K562 (cell line): Measurements from ENCODE around the gene TSPAN18. TPM values are rescaled to one million over a fixed set of nuclear protein-coding genes. Genes with fewer than 3 reads are reported as not detected.
A peak's percentile ranks its signal among the peaks of the same experiment; 100 is the strongest.

ENCODE experiments used
- KAT7 ChIP-seq: sonication (generic); formaldehyde crosslinking; IDR thresholded peaks from 2 replicates; pipeline ENCODE4 v1.8.0; 2022; ENCODE audit warnings: missing genetic modification reagents, mild to moderate bottlenecking, borderline replicate concordance
- KLF1 ChIP-seq: fragments of 450-650 bp; IDR thresholded peaks from 2 replicates; pipeline ENCODE4 v1.6.1; 2016; ENCODE audit warnings: missing genetic modification characterization, missing compliant biosample characterization
- REST ChIP-seq, 2 experiments: fragments of 450-650 bp; formaldehyde crosslinking in 1 of 2; IDR thresholded peaks; 2 replicates each; pipeline versions ENCODE4 v1.4.0 to v1.6.1; 2014 to 2020; ENCODE audit warnings: mild to moderate bottlenecking in 2 of 2, borderline replicate concordance in 1 of 2, low read depth in 1 of 2
- ZNF589 ChIP-seq: fragments of 200-800 bp; sonication (Bioruptor generic); IDR thresholded peaks from 2 replicates; pipeline ENCODE4 v1.6.1; 2016; ENCODE audit warnings: low read depth, missing genetic modification characterization, missing compliant biosample characterization
- polyA plus RNA-seq, 8 experiments: library from polyadenylated mRNA; depleted of rRNA in 4 of 8; stranded (reverse) in 5 of 8; unstranded in 3 of 8; fragments of >200 nt; fragmentation: Nextera tagmentation in 2 of 8; fragmentation: Illumina TruSeq in 1 of 8; extraction: Ambion mirVana in 2 of 8; extraction: Trizol in 1 of 8; gene quantifications; 2 replicates each; pipeline versions ENCODE4 v1.2.1 to v1.2.3, GENCODE V29; 2011 to 2014; ENCODE audit warnings: inconsistent platforms in 1 of 8, missing spikeins in 1 of 8
- total RNA-seq, 7 experiments: library from RNA; depleted of rRNA in 6 of 7; stranded (reverse); fragments of >200 nt in 6 of 7; fragmentation: Illumina TruSeq in 2 of 7; extraction: Trizol in 2 of 7; gene quantifications; 2 replicates each; pipeline versions ENCODE4 v1.2.1 to v1.2.3, GENCODE V29; 2011 to 2021; ENCODE audit warnings: low replicate concordance in 1 of 7
- TF ChIP-seq, protein P1 (sequence below): fragments of 250-450 bp; sonication (Bioruptor Pico); IDR thresholded peaks from 2 replicates; pipeline ENCODE4 v1.8.0; 2021; ENCODE audit warnings: borderline replicate concordance, mild to moderate bottlenecking, moderate library complexity; ENCODE audit not compliant: poor library complexity, severe bottlenecking
- TF ChIP-seq, protein P2 (sequence below), 2 experiments: fragments of 200-800 bp in 1 of 2; sonication (Bioruptor generic) in 1 of 2; sonication (generic) in 1 of 2; formaldehyde crosslinking in 1 of 2; IDR thresholded peaks in 1 of 2; conservative IDR thresholded peaks in 1 of 2; 2 replicates each; pipeline versions ENCODE4 v1.5.0 to v1.6.1; 2016 to 2020; ENCODE audit warnings: missing compliant biosample characterization in 1 of 2, missing genetic modification characterization in 1 of 2, missing genetic modification reagents in 1 of 2
- TF ChIP-seq, protein P3 (sequence below): sonication (generic); formaldehyde crosslinking; IDR thresholded peaks from 2 replicates; pipeline ENCODE4 v1.8.1; 2022; ENCODE audit warnings: missing genetic modification reagents

Gene TSPAN18
- total and polyA plus RNA-seq, 9 of the 15 experiments (the other 6 are each of a cell fraction or from before 2014, with no cell fraction given), result 0.17 to 0.35 (median 0.22) TPM; not detected in 4

DNA sequence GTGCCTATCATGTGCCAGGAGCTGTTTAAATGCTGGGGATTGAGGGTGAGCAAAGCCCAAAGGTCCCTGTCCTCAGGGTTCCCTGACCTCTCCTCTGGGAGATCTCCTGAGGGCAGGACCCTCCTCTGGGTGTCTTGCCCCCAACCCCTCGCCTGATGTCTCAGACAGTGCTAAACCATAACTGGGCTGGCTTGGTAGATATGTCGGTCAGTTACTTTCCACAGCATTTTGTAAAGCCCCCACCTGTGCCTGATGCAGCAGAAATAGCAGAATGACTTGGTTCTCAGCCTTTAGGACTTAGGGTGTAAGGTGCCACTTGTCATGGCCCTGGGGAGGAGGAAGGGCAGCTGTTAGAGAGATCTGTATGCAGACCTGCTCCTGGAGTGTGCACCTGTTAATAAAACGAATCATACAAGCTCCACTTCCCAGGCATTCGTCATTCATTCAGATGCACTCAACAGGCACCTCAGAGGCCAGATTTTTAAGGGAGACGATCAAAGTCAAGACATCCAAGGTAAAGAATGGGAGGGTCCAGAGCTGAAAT lies 135.9 kb downstream of the TSPAN18 start (continued):
- TF ChIP-seq, protein P1, sequence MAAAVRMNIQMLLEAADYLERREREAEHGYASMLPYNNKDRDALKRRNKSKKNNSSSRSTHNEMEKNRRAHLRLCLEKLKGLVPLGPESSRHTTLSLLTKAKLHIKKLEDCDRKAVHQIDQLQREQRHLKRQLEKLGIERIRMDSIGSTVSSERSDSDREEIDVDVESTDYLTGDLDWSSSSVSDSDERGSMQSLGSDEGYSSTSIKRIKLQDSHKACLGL (CRISPR knock-in tag), result no peak
- TF ChIP-seq KAT7 (CRISPR knock-in tag), result no peak
- TF ChIP-seq, protein P2, sequence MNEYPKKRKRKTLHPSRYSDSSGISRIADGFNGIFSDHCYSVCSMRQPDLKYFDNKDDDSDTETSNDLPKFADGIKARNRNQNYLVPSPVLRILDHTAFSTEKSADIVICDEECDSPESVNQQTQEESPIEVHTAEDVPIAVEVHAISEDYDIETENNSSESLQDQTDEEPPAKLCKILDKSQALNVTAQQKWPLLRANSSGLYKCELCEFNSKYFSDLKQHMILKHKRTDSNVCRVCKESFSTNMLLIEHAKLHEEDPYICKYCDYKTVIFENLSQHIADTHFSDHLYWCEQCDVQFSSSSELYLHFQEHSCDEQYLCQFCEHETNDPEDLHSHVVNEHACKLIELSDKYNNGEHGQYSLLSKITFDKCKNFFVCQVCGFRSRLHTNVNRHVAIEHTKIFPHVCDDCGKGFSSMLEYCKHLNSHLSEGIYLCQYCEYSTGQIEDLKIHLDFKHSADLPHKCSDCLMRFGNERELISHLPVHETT (CRISPR knock-in tag; conservative IDR thresholded peaks at IDR 0.05 in 1 of 2, IDR thresholded peaks at IDR 0.05 in 1 of 2), result no peak
- TF ChIP-seq KLF1 (tag), result no peak
- TF ChIP-seq, protein P3, sequence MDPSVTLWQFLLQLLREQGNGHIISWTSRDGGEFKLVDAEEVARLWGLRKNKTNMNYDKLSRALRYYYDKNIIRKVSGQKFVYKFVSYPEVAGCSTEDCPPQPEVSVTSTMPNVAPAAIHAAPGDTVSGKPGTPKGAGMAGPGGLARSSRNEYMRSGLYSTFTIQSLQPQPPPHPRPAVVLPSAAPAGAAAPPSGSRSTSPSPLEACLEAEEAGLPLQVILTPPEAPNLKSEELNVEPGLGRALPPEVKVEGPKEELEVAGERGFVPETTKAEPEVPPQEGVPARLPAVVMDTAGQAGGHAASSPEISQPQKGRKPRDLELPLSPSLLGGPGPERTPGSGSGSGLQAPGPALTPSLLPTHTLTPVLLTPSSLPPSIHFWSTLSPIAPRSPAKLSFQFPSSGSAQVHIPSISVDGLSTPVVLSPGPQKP (CRISPR knock-in tag), result no peak
- peak; percentile 55 for TF ChIP-seq ZNF589 (CRISPR knock-in tag)
- no peak for TF ChIP-seq REST (IDR thresholded peaks at IDR 0.05; ENCODE audit: borderline replicate concordance)
- no peak for TF ChIP-seq REST (CRISPR knock-in tag; IDR thresholded peaks at IDR 0.05; ENCODE audit: low read depth)
